HepG2 (cell line): ENCODE data around the gene ABCA8. TPM values are rescaled to one million over a fixed set of nuclear protein-coding genes. Genes with fewer than 3 reads are reported as not detected.
A peak's percentile ranks its signal among the peaks of the same experiment; 100 is the strongest.

Source experiments
- CTCF ChIP-seq: sonication (generic); formaldehyde crosslinking; IDR thresholded peaks from 2 replicates; pipeline ENCODE4 v1.5.0; 2020; ENCODE audit warnings: mild to moderate bottlenecking, missing genetic modification reagents, moderate library complexity
- DPF2 ChIP-seq: sonication (generic); formaldehyde crosslinking; IDR thresholded peaks from 2 replicates; pipeline ENCODE4 v1.4.0; 2020; ENCODE audit warnings: mild to moderate bottlenecking, low read depth, missing genetic modification reagents, borderline replicate concordance
- FOXO1 ChIP-seq: sonication (generic); formaldehyde crosslinking; IDR thresholded peaks from 2 replicates; pipeline ENCODE4 v1.4.0; 2020; ENCODE audit warnings: missing genetic modification reagents
- HNRNPL ChIP-seq: fragments of 200-400 bp; formaldehyde crosslinking; IDR thresholded peaks from 2 replicates; pipeline ENCODE4 v1.6.1; 2017; ENCODE audit warnings: mild to moderate bottlenecking, low read depth, low read length
- HOXD1 ChIP-seq: sonication (generic); formaldehyde crosslinking; IDR thresholded peaks from 2 replicates; pipeline ENCODE4 v1.5.0; 2020; ENCODE audit warnings: missing genetic modification reagents
- MIER2 ChIP-seq: IDR thresholded peaks from 2 replicates; pipeline ENCODE4 v1.6.1; 2016; ENCODE audit warnings: missing biosample characterization, missing genetic modification reagents
- MTA3 ChIP-seq: sonication (generic); formaldehyde crosslinking; IDR thresholded peaks from 2 replicates; pipeline ENCODE4 v1.4.0; 2020; ENCODE audit warnings: missing genetic modification reagents
- MYNN ChIP-seq: sonication (generic); formaldehyde crosslinking; IDR thresholded peaks from 2 replicates; pipeline ENCODE4 v1.4.0; 2020; ENCODE audit warnings: mild to moderate bottlenecking, low read depth, missing genetic modification reagents
- NR2F1 ChIP-seq, 2 experiments: fragments of 450-650 bp in 1 of 2; formaldehyde crosslinking in 1 of 2; IDR thresholded peaks; 2 replicates each; pipeline versions ENCODE4 v1.5.0 to v1.6.1; 2016 to 2020; ENCODE audit warnings: mild to moderate bottlenecking in 1 of 2, missing compliant biosample characterization in 1 of 2, missing genetic modification reagents in 1 of 2, moderate library complexity in 1 of 2
- NR2F6 ChIP-seq, 2 experiments: IDR thresholded peaks; 2 replicates each; pipeline ENCODE4 v1.6.1; 2016; ENCODE audit warnings: antibody characterized with exemption in 1 of 2, mild to moderate bottlenecking in 1 of 2
- PBX2 ChIP-seq: IDR thresholded peaks from 2 replicates; pipeline ENCODE4 v1.6.1; 2016; ENCODE audit warnings: control low read depth
- PCBP1 ChIP-seq: fragments of 200-400 bp; formaldehyde crosslinking; IDR thresholded peaks from 2 replicates; pipeline ENCODE4 v1.6.1; 2017; ENCODE audit warnings: mild to moderate bottlenecking, low read depth, low read length, borderline replicate concordance
- PRMT3 ChIP-seq: sonication (generic); formaldehyde crosslinking; IDR thresholded peaks from 2 replicates; pipeline ENCODE4 v1.8.1; 2022; ENCODE audit warnings: low read depth, mild to moderate bottlenecking, moderate library complexity, missing genetic modification reagents, borderline replicate concordance
- SRSF1 ChIP-seq: fragments of 200-400 bp; formaldehyde crosslinking; optimal IDR thresholded peaks from 2 replicates; pipeline ENCODE3; 2017; ENCODE audit warnings: mild to moderate bottlenecking, low read depth, low read length, moderate library complexity
- SSRP1 ChIP-seq: IDR thresholded peaks from 2 replicates; pipeline ENCODE4 v1.6.1; 2016; ENCODE audit warnings: control low read depth
- TCF7L2 ChIP-seq: IDR thresholded peaks from 2 replicates; pipeline ENCODE4 v1.6.1; 2011; ENCODE audit warnings: mild to moderate bottlenecking, low read depth, low read length, moderate library complexity
- TEAD3 ChIP-seq: optimal IDR thresholded peaks from 2 replicates; pipeline ENCODE3; 2016; ENCODE audit warnings: borderline replicate concordance
- ZBTB3 ChIP-seq: sonication (generic); formaldehyde crosslinking; IDR thresholded peaks from 2 replicates; pipeline ENCODE4 v1.4.0; 2020; ENCODE audit warnings: low read depth, mild to moderate bottlenecking, moderate library complexity, missing genetic modification reagents, borderline replicate concordance
- ZMYM2 ChIP-seq: sonication (generic); formaldehyde crosslinking; IDR thresholded peaks from 2 replicates; pipeline ENCODE4 v1.8.0; 2022; ENCODE audit warnings: mild to moderate bottlenecking, missing genetic modification reagents
- ZNF101 ChIP-seq: sonication (generic); formaldehyde crosslinking; IDR thresholded peaks from 2 replicates; pipeline ENCODE4 v1.4.0; 2020; ENCODE audit warnings: mild to moderate bottlenecking, low read depth, missing genetic modification reagents, borderline replicate concordance
- ZNF224 ChIP-seq: sonication (generic); formaldehyde crosslinking; IDR thresholded peaks from 2 replicates; pipeline ENCODE4 v1.5.0; 2020; ENCODE audit warnings: mild to moderate bottlenecking, missing genetic modification reagents
- ZNF251 ChIP-seq: sonication (generic); formaldehyde crosslinking; IDR thresholded peaks from 2 replicates; pipeline ENCODE4 v1.9.0; 2021; ENCODE audit warnings: mild to moderate bottlenecking, missing genetic modification reagents
- ZNF382 ChIP-seq: sonication (generic); formaldehyde crosslinking; IDR thresholded peaks from 2 replicates; pipeline ENCODE4 v1.5.0; 2020; ENCODE audit warnings: missing genetic modification reagents, mild to moderate bottlenecking, borderline replicate concordance
- ZNF605 ChIP-seq: sonication (generic); formaldehyde crosslinking; IDR thresholded peaks from 2 replicates; pipeline ENCODE4 v1.8.0; 2022; ENCODE audit warnings: mild to moderate bottlenecking, missing genetic modification reagents
- ZNF747 ChIP-seq: sonication (generic); formaldehyde crosslinking; IDR thresholded peaks from 2 replicates; pipeline ENCODE4 v1.8.1; 2023; ENCODE audit warnings: missing genetic modification reagents, mild to moderate bottlenecking, borderline replicate concordance
- polyA plus RNA-seq, 8 experiments: library from polyadenylated mRNA; depleted of rRNA in 3 of 8; stranded (reverse) in 7 of 8; unstranded in 1 of 8; fragments of >200 nt; fragmentation: Illumina TruSeq in 4 of 8; extraction: Trizol in 4 of 8; gene quantifications; 2 replicates each; pipeline versions ENCODE4 v1.2.1 to v1.2.3, GENCODE V29; 2011 to 2016; ENCODE audit warnings: low read depth in 4 of 8, missing spikeins in 1 of 8, mixed read lengths in 1 of 8; ENCODE audit not compliant: insufficient read depth in 1 of 8
- total RNA-seq, 5 experiments: library from RNA; depleted of rRNA; stranded (reverse); fragments of >200 nt; fragmentation: Illumina TruSeq; extraction: Trizol; gene quantifications; 2 replicates each; pipeline ENCODE4 v1.2.3, GENCODE V29; 2016; ENCODE audit warnings: low read depth in 1 of 5

ABCA8 gene
- total and polyA plus RNA-seq, 2 of the 13 experiments (the other 11 are each of a cell fraction or from before 2014, with no cell fraction given), result 0.05 to 0.18 TPM

DNA sequence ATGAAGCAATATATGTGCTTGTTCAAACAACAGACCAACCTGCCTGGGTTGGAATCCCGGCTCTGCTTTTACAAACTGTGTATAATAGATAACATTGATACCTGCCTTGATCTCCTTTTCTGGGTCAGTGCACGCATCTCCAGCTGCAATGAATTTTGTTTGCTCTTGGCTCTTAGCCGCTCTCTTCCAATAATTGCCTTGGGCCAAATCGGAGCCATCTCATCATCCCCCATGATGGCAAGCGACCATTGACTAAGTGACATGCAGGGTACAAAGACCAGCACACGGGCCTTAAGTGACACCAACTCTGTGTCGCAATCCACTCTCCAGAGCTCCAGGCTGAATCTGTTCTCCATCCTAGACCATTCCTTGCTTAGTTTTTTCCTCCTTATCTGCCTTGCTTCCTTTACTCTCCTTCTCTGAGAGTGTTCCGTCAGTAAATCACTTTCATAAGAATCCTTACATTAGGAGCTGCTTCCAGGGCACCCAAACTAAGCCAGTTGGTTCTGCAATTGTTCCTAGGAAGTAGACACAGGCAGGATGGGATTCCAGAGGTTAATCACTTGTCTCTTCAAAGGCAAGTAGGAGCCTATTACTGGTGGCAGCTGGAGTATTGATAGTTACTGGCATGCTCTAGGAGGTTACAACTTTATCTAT is 134.2 kb downstream of the ABCA8 start (continued):
- TF ChIP-seq CTCF (no peak; the same call in 1 of the 2 replicates), MYNN (CRISPR knock-in tag) (peak; percentile 52; the same call in 1 of the 2 replicates), PRMT3 (CRISPR knock-in tag) (no peak), ZNF605 (peak; percentile 96), MIER2 (CRISPR knock-in tag) (0 out of 2 replicates have a peak, but pooled peaks have one; percentile 44), HNRNPL (no peak), SRSF1 (no peak), PBX2 (CRISPR knock-in tag) (peak; percentile 62), PCBP1 (no peak), ZNF224 (CRISPR knock-in tag) (no peak), NR2F1 (CRISPR knock-in tag; IDR thresholded peaks at IDR 0.05) (peak; percentile 38 to 77), ZNF382 (CRISPR knock-in tag) (no peak), NR2F6 (IDR thresholded peaks at IDR 0.05) (peak; percentile 67), NR2F6 (CRISPR knock-in tag; IDR thresholded peaks at IDR 0.05) (peak; percentile 58), TCF7L2 (0 out of 2 replicates have a peak, but pooled peaks have one; percentile 43), SSRP1 (peak; percentile 53), ZBTB3 (CRISPR knock-in tag) (peak; percentile 66; the same call in 1 of the 2 replicates), HOXD1 (CRISPR knock-in tag) (peak; percentile 72), MTA3 (no peak), DPF2 (CRISPR knock-in tag) (peak; percentile 85; the same call in 1 of the 2 replicates), ZNF747 (CRISPR knock-in tag) (peak; percentile 94; the same call in 1 of the 2 replicates), FOXO1 (CRISPR knock-in tag) (peak; percentile 82), ZMYM2 (CRISPR knock-in tag) (peak; percentile 88), TEAD3 (peak; percentile 69), ZNF101 (CRISPR knock-in tag) (no peak), ZNF251 (CRISPR knock-in tag) (no peak)
